ENCODE data around the gene KLRC1. TPM values are rescaled to one million over a fixed set of nuclear protein-coding genes. Genes with fewer than 3 reads are reported as not detected.
"Not testable (repeated sequence)": the region's sequence is repeated elsewhere in the genome, so short reads cannot be mapped to it uniquely, and the experiment has no call there.

The KLRC1 gene
- total and polyA plus RNA-seq, 9 of the 15 experiments (the other 6 are each of a cell fraction or from before 2014, with no cell fraction given) = not detected

DNA sequence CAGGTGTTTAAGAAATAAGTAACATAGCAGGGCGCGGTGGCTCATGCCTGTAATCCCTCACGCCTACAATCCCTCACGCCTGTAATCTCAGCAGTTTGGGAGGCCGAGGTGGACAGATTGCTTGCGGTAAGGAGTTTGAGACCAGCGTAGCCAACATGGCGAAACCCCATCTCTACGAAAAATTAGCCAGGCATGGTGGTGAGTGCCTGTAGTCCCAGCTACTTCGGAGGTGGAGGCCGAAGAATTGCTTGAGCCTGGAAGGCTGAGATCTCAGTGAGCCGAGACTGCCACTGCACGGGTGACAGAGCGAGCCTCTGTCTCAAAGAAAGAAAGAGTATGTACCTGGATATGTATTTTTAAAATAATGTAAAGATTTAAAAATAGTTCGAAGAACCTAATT, 57.0 kb downstream of the KLRC1 start:
- H3K4me2 ChIP-seq (ENCODE audit: insufficient read depth, low read length); H3K4me3 ChIP-seq; H3K9ac ChIP-seq (ENCODE audit: insufficient read depth in 1 of 2, low read depth in 2 of 2, low read length in 2 of 2); BruUV-seq (replicated peaks); DNase-seq (ENCODE audit: extremely low read depth in 1 of 4, low spot score in 3 of 4); H3K9me3 ChIP-seq (replicated peaks; ENCODE audit: control insufficient read depth, insufficient read depth, low read depth, low read length); ATAC-seq; H3K36me3 ChIP-seq (ENCODE audit: control insufficient read depth, insufficient read depth, low read length); CTCF ChIA-PET (ENCODE audit: low intra/inter-chr PET ratio); H4K20me1 ChIP-seq (replicated peaks; ENCODE audit: control insufficient read depth, insufficient read depth, low read length); H3K27ac ChIP-seq (ENCODE audit: extremely low read depth, low read depth, low read length); H3K9me1 ChIP-seq (ENCODE audit: control insufficient read depth, insufficient read depth, low read length); H3K27me3 ChIP-seq (ENCODE audit: control insufficient read depth in 2 of 2, insufficient read depth in 2 of 2, low read length in 2 of 2); H2AFZ ChIP-seq (ENCODE audit: low read depth, low read length); in situ Hi-C loops (cut with MboI); intact Hi-C loops (cut with micrococcal nuclease); H3K79me2 ChIP-seq (ENCODE audit: control insufficient read depth, insufficient read depth, low read length); H3K4me1 ChIP-seq (replicated peaks in 1 of 2; ENCODE audit: control insufficient read depth in 2 of 2, insufficient read depth in 2 of 2, low read length in 2 of 2): not testable (repeated sequence)
- FAIRE-seq = peak; percentile 66
- POLR2A ChIA-PET = interaction anchor here (1.4 kb wide), 1 partner anchor 14 kb away, joined by 3 read pairs; no protein-coding TSS in a partner anchor
- 20% methylated on average over 1 of the region's 15 CpGs for WGBS (ENCODE audit: insufficient coverage, low coverage, missing lambda C conversion rate)

Other genes with a start within 250 kb of the KLRC1 start
Only the 7 nearest of the 9 such genes appear.
- gene KLRD1, start 145.5 kb downstream of the KLRC1 start, total RNA-seq (2014; rRNA removed) = not detected in 2 replicates
- gene KLRD1, start 145.5 kb downstream of the KLRC1 start, total RNA-seq (2014; rRNA removed; fragmentation: Illumina TruSeq; extraction: Trizol) = not detected in 2 replicates
- gene KLRD1, start 145.5 kb downstream of the KLRC1 start, total RNA-seq (2015; rRNA removed; fragmentation: Illumina TruSeq; extraction: Trizol) = not detected in 2 replicates
- not detected in 2 replicates for gene KLRD1, start 145.5 kb downstream of the KLRC1 start, total RNA-seq (2021)
- gene KLRD1, start 145.5 kb downstream of the KLRC1 start, polyA plus RNA-seq (2011; rRNA removed) = not detected in 2 replicates
- not detected in 2 replicates for gene KLRD1, start 145.5 kb downstream of the KLRC1 start, polyA plus RNA-seq (2014; fragmentation: Illumina TruSeq; extraction: Trizol)
- not detected for gene KLRD1, start 145.5 kb downstream of the KLRC1 start, polyA plus RNA-seq (2014; fragmentation: Nextera tagmentation; extraction: Ambion mirVana)
- not detected in 2 replicates for gene KLRD1, start 145.5 kb downstream of the KLRC1 start, polyA plus RNA-seq (2014; rRNA removed)
- gene KLRK1, start 63.3 kb downstream of the KLRC1 start, total RNA-seq (2014; rRNA removed) = not detected in 2 replicates
- 0.07 TPM in 1 of 2 replicates, not detected in the other for gene KLRK1, start 63.3 kb downstream of the KLRC1 start, total RNA-seq (2014; rRNA removed; fragmentation: Illumina TruSeq; extraction: Trizol)
- gene KLRK1, start 63.3 kb downstream of the KLRC1 start, total RNA-seq (2015; rRNA removed; fragmentation: Illumina TruSeq; extraction: Trizol) = not detected in 2 replicates
- gene KLRK1, start 63.3 kb downstream of the KLRC1 start, total RNA-seq (2021) = 0.09 TPM in 2 replicates
- gene KLRK1, start 63.3 kb downstream of the KLRC1 start, polyA plus RNA-seq (2011; rRNA removed) = 0.06 and 0.11 TPM in 2 replicates
- gene KLRK1, start 63.3 kb downstream of the KLRC1 start, polyA plus RNA-seq (2014; fragmentation: Illumina TruSeq; extraction: Trizol) = 0.09 TPM in 1 of 2 replicates, not detected in the other
- gene KLRK1, start 63.3 kb downstream of the KLRC1 start, polyA plus RNA-seq (2014; fragmentation: Nextera tagmentation; extraction: Ambion mirVana) = under 1 TPM; 0.03 to 0.04 TPM
- gene KLRK1, start 63.3 kb downstream of the KLRC1 start, polyA plus RNA-seq (2014; rRNA removed) = not detected in 2 replicates
- not detected in 2 replicates for gene KLRC4, start 43.6 kb downstream of the KLRC1 start, total RNA-seq (2014; rRNA removed)
- not detected in 2 replicates for gene KLRC4, start 43.6 kb downstream of the KLRC1 start, total RNA-seq (2014; rRNA removed; fragmentation: Illumina TruSeq; extraction: Trizol)
- not detected in 2 replicates for gene KLRC4, start 43.6 kb downstream of the KLRC1 start, total RNA-seq (2015; rRNA removed; fragmentation: Illumina TruSeq; extraction: Trizol)
- gene KLRC4, start 43.6 kb downstream of the KLRC1 start, total RNA-seq (2021) = not detected in 2 replicates
- gene KLRC4, start 43.6 kb downstream of the KLRC1 start, polyA plus RNA-seq (2011; rRNA removed) = 0.17 and 0.34 TPM in 2 replicates
- gene KLRC4, start 43.6 kb downstream of the KLRC1 start, polyA plus RNA-seq (2014; fragmentation: Illumina TruSeq; extraction: Trizol) = not detected in 2 replicates
- gene KLRC4, start 43.6 kb downstream of the KLRC1 start, polyA plus RNA-seq (2014; fragmentation: Nextera tagmentation; extraction: Ambion mirVana) = not detected
- gene KLRC4, start 43.6 kb downstream of the KLRC1 start, polyA plus RNA-seq (2014; rRNA removed) = not detected in 2 replicates
- 0.12 and 0.32 TPM in 2 replicates for gene KLRC3, start 32.8 kb downstream of the KLRC1 start, total RNA-seq (2014; rRNA removed)
- gene KLRC3, start 32.8 kb downstream of the KLRC1 start, total RNA-seq (2014; rRNA removed; fragmentation: Illumina TruSeq; extraction: Trizol) = 0.35 TPM in 1 of 2 replicates, not detected in the other
- not detected in 2 replicates for gene KLRC3, start 32.8 kb downstream of the KLRC1 start, total RNA-seq (2015; rRNA removed; fragmentation: Illumina TruSeq; extraction: Trizol)
- gene KLRC3, start 32.8 kb downstream of the KLRC1 start, total RNA-seq (2021) = not detected in 2 replicates
- gene KLRC3, start 32.8 kb downstream of the KLRC1 start, polyA plus RNA-seq (2011; rRNA removed) = 0.31 TPM in 1 of 2 replicates, not detected in the other
- gene KLRC3, start 32.8 kb downstream of the KLRC1 start, polyA plus RNA-seq (2014; fragmentation: Illumina TruSeq; extraction: Trizol) = 0.21 and 0.60 TPM in 2 replicates
- gene KLRC3, start 32.8 kb downstream of the KLRC1 start, polyA plus RNA-seq (2014; fragmentation: Nextera tagmentation; extraction: Ambion mirVana) = under 1 TPM in 1 of 2 experiments, not detected in 1; 0.15 TPM
- gene KLRC3, start 32.8 kb downstream of the KLRC1 start, polyA plus RNA-seq (2014; rRNA removed) = 0.09 TPM in 1 of 2 replicates, not detected in the other
- gene KLRC2, start 17.4 kb downstream of the KLRC1 start, total RNA-seq (2014; rRNA removed) = not detected in 2 replicates
- not detected in 2 replicates for gene KLRC2, start 17.4 kb downstream of the KLRC1 start, total RNA-seq (2014; rRNA removed; fragmentation: Illumina TruSeq; extraction: Trizol)
- not detected in 2 replicates for gene KLRC2, start 17.4 kb downstream of the KLRC1 start, total RNA-seq (2015; rRNA removed; fragmentation: Illumina TruSeq; extraction: Trizol)
- gene KLRC2, start 17.4 kb downstream of the KLRC1 start, total RNA-seq (2021) = not detected in 2 replicates
- gene KLRC2, start 17.4 kb downstream of the KLRC1 start, polyA plus RNA-seq (2011; rRNA removed) = not detected in 2 replicates
- gene KLRC2, start 17.4 kb downstream of the KLRC1 start, polyA plus RNA-seq (2014; fragmentation: Illumina TruSeq; extraction: Trizol) = not detected in 2 replicates
- gene KLRC2, start 17.4 kb downstream of the KLRC1 start, polyA plus RNA-seq (2014; fragmentation: Nextera tagmentation; extraction: Ambion mirVana) = not detected
- not detected in 2 replicates for gene KLRC2, start 17.4 kb downstream of the KLRC1 start, polyA plus RNA-seq (2014; rRNA removed)
- gene EIF2S3B, start 52.5 kb upstream of the KLRC1 start, total RNA-seq (2014; rRNA removed) = 2.3 and 2.9 TPM in 2 replicates
- 5.1 and 6.0 TPM in 2 replicates for gene EIF2S3B, start 52.5 kb upstream of the KLRC1 start, total RNA-seq (2014; rRNA removed; fragmentation: Illumina TruSeq; extraction: Trizol)
- gene EIF2S3B, start 52.5 kb upstream of the KLRC1 start, total RNA-seq (2015; rRNA removed; fragmentation: Illumina TruSeq; extraction: Trizol) = 1.3 and 2.1 TPM in 2 replicates
- gene EIF2S3B, start 52.5 kb upstream of the KLRC1 start, total RNA-seq (2021) = 0.64 and 1.3 TPM in 2 replicates
- gene EIF2S3B, start 52.5 kb upstream of the KLRC1 start, polyA plus RNA-seq (2011; rRNA removed) = 2.0 and 2.4 TPM in 2 replicates
- gene EIF2S3B, start 52.5 kb upstream of the KLRC1 start, polyA plus RNA-seq (2014; fragmentation: Illumina TruSeq; extraction: Trizol) = 2.1 and 2.8 TPM in 2 replicates
- gene EIF2S3B, start 52.5 kb upstream of the KLRC1 start, polyA plus RNA-seq (2014; fragmentation: Nextera tagmentation; extraction: Ambion mirVana) = under 1 TPM; 0.45 to 0.73 TPM
- gene EIF2S3B, start 52.5 kb upstream of the KLRC1 start, polyA plus RNA-seq (2014; rRNA removed) = 1.5 TPM in 2 replicates
- 50.7 and 57.0 TPM in 2 replicates for gene MAGOHB, start 160.2 kb upstream of the KLRC1 start, total RNA-seq (2014; rRNA removed)
- gene MAGOHB, start 160.2 kb upstream of the KLRC1 start, total RNA-seq (2014; rRNA removed; fragmentation: Illumina TruSeq; extraction: Trizol) = 94.5 and 110 TPM in 2 replicates
- 78.2 and 85.4 TPM in 2 replicates for gene MAGOHB, start 160.2 kb upstream of the KLRC1 start, total RNA-seq (2015; rRNA removed; fragmentation: Illumina TruSeq; extraction: Trizol)
- gene MAGOHB, start 160.2 kb upstream of the KLRC1 start, total RNA-seq (2021) = 55.4 and 62.3 TPM in 2 replicates
- 42.2 and 58.0 TPM in 2 replicates for gene MAGOHB, start 160.2 kb upstream of the KLRC1 start, polyA plus RNA-seq (2011; rRNA removed)
- 34.5 and 34.7 TPM in 2 replicates for gene MAGOHB, start 160.2 kb upstream of the KLRC1 start, polyA plus RNA-seq (2014; fragmentation: Illumina TruSeq; extraction: Trizol)
- gene MAGOHB, start 160.2 kb upstream of the KLRC1 start, polyA plus RNA-seq (2014; fragmentation: Nextera tagmentation; extraction: Ambion mirVana) = 100 to 1,000 TPM; 168 to 177 TPM
- 79.6 and 87.9 TPM in 2 replicates for gene MAGOHB, start 160.2 kb upstream of the KLRC1 start, polyA plus RNA-seq (2014; rRNA removed)